Measurements from ENCODE around the gene UFD1. TPM values are rescaled to one million over a fixed set of nuclear protein-coding genes. Genes with fewer than 3 reads are reported as not detected.

The UFD1 gene
- polyA plus RNA-seq, 3 donors = 57.0 to 82.5 (median 68.5) TPM

GRCh38 chr22:19405652-19406051 lies 73.3 kb downstream of the UFD1 start:
- no peaks in the 10 kb centered on the region for H3K9me3 Mint-ChIP-seq
- no peak overlapping the region for H3K27ac Mint-ChIP-seq
- H3K36me3 Mint-ChIP-seq = peaks cover 82 to 95% of the 10 kb centered on the region in 2 donors

GRCh38 chr22:19405133-19405532 lies 73.9 kb downstream of the UFD1 start:
- DNase-seq = no peak
- Histone ChIP-seq H3K9ac (ENCODE audit: insufficient read depth, low read length, poor library complexity, severe bottlenecking) (no peak overlapping the region), H3K79me2 (ENCODE audit: insufficient read depth, low read length) (no peaks in the 10 kb centered on the region), H3K36me3 (replicated peaks in 1 of 2; ENCODE audit: control insufficient read depth in 1 of 2, insufficient read depth in 2 of 2, low read length in 2 of 2) (peaks cover 71 to 99% of the 10 kb centered on the region in 2 donors), H3K27me3 (ENCODE audit: control insufficient read depth in 2 of 2, insufficient read depth in 2 of 2, low read length in 2 of 2) (no peaks in the 10 kb centered on the region), H3K27ac (ENCODE audit: low read depth in 1 of 2, low read length in 2 of 2) (no peak overlapping the region), H4K20me1 (ENCODE audit: insufficient read depth, low read length) (peaks cover 15% of the 10 kb centered on the region), H3K4me1 (ENCODE audit: control insufficient read depth in 1 of 2, insufficient read depth in 2 of 2, low read length in 2 of 2) (no peaks in the 10 kb centered on the region), H3K9me3 (replicated peaks in 1 of 2; ENCODE audit: control insufficient read depth in 1 of 2, insufficient read depth in 1 of 2, low read length in 2 of 2) (no peaks in the 10 kb centered on the region), H3K4me2 (replicated peaks; ENCODE audit: extremely low read depth, low read length, poor library complexity, severe bottlenecking) (no peak overlapping the region), H3K4me3 (replicated peaks in 1 of 3; ENCODE audit: low read depth in 2 of 3, low read length in 3 of 3) (no peak overlapping the region), H2AFZ (ENCODE audit: insufficient read depth, low read depth, low read length, poor library complexity, severe bottlenecking) (no peak overlapping the region)
- peaks cover 82 to 95% of the 10 kb centered on the region in 2 donors for H3K36me3 Mint-ChIP-seq
- peaks cover 0 to 1% (median 0%) of the 10 kb centered on the region in 3 donors for H3K27me3 Mint-ChIP-seq (ENCODE audit: low read depth in 3 of 3)
- no peak overlapping the region for H3K4me3 Mint-ChIP-seq
- peak overlapping the region in 1 of 7 donors; percentile 35 for H3K27ac Mint-ChIP-seq
- WGBS (ENCODE audit: insufficient coverage) = 100% methylated on average over 1 of the region's 4 CpGs
- H3K4me1 Mint-ChIP-seq = no peaks in the 10 kb centered on the region
- no peak for TF ChIP-seq CTCF (IDR thresholded peaks at IDR 0.05)
- intact Hi-C loops (cut with micrococcal nuclease) = loop anchor here in 1 of 2 donors (10.0 kb wide), 1 partner anchor 60 kb away; no protein-coding TSS in a partner anchor
- no peaks in the 10 kb centered on the region for H3K9me3 Mint-ChIP-seq

More at GRCh38 chr22:19405652-19406051, 73.3 kb downstream of the UFD1 start:
- Histone ChIP-seq H3K4me3 (replicated peaks in 1 of 3; ENCODE audit: low read depth in 2 of 3, low read length in 3 of 3) (no peak overlapping the region), H3K79me2 (ENCODE audit: insufficient read depth, low read length) (peaks cover under 1% of the 10 kb centered on the region), H3K9ac (ENCODE audit: insufficient read depth, low read length, poor library complexity, severe bottlenecking) (no peak overlapping the region), H3K36me3 (replicated peaks in 1 of 2; ENCODE audit: control insufficient read depth in 1 of 2, insufficient read depth in 2 of 2, low read length in 2 of 2) (peaks cover 72 to 99% of the 10 kb centered on the region in 2 donors), H2AFZ (ENCODE audit: insufficient read depth, low read depth, low read length, poor library complexity, severe bottlenecking) (no peak overlapping the region), H3K4me1 (ENCODE audit: control insufficient read depth in 1 of 2, insufficient read depth in 2 of 2, low read length in 2 of 2) (no peaks in the 10 kb centered on the region), H3K27me3 (ENCODE audit: control insufficient read depth in 2 of 2, insufficient read depth in 2 of 2, low read length in 2 of 2) (no peaks in the 10 kb centered on the region), H3K4me2 (replicated peaks; ENCODE audit: extremely low read depth, low read length, poor library complexity, severe bottlenecking) (no peak overlapping the region), H3K9me3 (replicated peaks in 1 of 2; ENCODE audit: control insufficient read depth in 1 of 2, insufficient read depth in 1 of 2, low read length in 2 of 2) (no peaks in the 10 kb centered on the region), H3K27ac (ENCODE audit: low read depth in 1 of 2, low read length in 2 of 2) (no peak overlapping the region), H4K20me1 (ENCODE audit: insufficient read depth, low read length) (peaks cover 17% of the 10 kb centered on the region)
- no peaks in the 10 kb centered on the region for H3K4me1 Mint-ChIP-seq
- intact Hi-C loops (cut with micrococcal nuclease) = loop anchor here in 1 of 2 donors (10.0 kb wide), 1 partner anchor 59 kb away; no protein-coding TSS in a partner anchor
- H3K27me3 Mint-ChIP-seq (ENCODE audit: low read depth in 3 of 3) = peaks cover 0 to 1% (median 0%) of the 10 kb centered on the region in 3 donors
- 100% methylated on average over 7 of the region's 8 CpGs for WGBS (ENCODE audit: insufficient coverage)
- H3K4me3 Mint-ChIP-seq = no peak overlapping the region
- DNase-seq = no peak
- TF ChIP-seq CTCF (IDR thresholded peaks at IDR 0.05) = no peak

All from CD14-positive monocyte (primary cell).